Skeletal muscle tissue (tissue), 4 donors: Measurements from ENCODE around the gene CEACAM16. TPM values are rescaled to one million over a fixed set of nuclear protein-coding genes. Genes with fewer than 3 reads are reported as not detected.

Source experiments
- H3K27ac ChIP-seq: one replicate; pipeline ENCODE4 v1.7.0; 2013; ENCODE audit warnings: mild to moderate bottlenecking, low read depth, low read length, inconsistent platforms
- H3K27me3 ChIP-seq, 3 donors: one replicate each; pipeline ENCODE4 v1.7.0; 2013; ENCODE audit warnings: low read length in 3 of 3; ENCODE audit not compliant: control insufficient read depth in 3 of 3, insufficient read depth in 3 of 3
- H3K36me3 ChIP-seq, 3 donors: one replicate each; pipeline ENCODE4 v1.7.0; 2013; ENCODE audit warnings: low read length in 3 of 3; ENCODE audit not compliant: control insufficient read depth in 3 of 3, insufficient read depth in 3 of 3
- H3K4me1 ChIP-seq, 3 donors: one replicate each; pipeline ENCODE4 v1.7.0; 2013; ENCODE audit warnings: low read length in 3 of 3, mild to moderate bottlenecking in 3 of 3; ENCODE audit not compliant: control insufficient read depth in 3 of 3, insufficient read depth in 3 of 3
- H3K4me3 ChIP-seq, 3 donors: one replicate each; pipeline ENCODE4 v1.7.0; 2013; ENCODE audit warnings: low read length in 3 of 3
- H3K9ac ChIP-seq, 3 donors: one replicate each; pipeline ENCODE4 v1.7.0; 2013; ENCODE audit warnings: low read length in 3 of 3, mild to moderate bottlenecking in 3 of 3, moderate library complexity in 2 of 3, low read depth in 1 of 3
- H3K9me3 ChIP-seq, 3 donors: one replicate each; pipeline ENCODE4 v1.7.0; 2013; ENCODE audit warnings: low read length in 3 of 3; ENCODE audit not compliant: control insufficient read depth in 3 of 3
- total RNA-seq: library from RNA; depleted of rRNA; stranded (reverse); fragments of >200 nt; gene quantifications from one replicate; pipeline ENCODE4 v1.2.3, GENCODE V29; 2014
- donor health status: Osteomylitis.

Gene CEACAM16, protein sequence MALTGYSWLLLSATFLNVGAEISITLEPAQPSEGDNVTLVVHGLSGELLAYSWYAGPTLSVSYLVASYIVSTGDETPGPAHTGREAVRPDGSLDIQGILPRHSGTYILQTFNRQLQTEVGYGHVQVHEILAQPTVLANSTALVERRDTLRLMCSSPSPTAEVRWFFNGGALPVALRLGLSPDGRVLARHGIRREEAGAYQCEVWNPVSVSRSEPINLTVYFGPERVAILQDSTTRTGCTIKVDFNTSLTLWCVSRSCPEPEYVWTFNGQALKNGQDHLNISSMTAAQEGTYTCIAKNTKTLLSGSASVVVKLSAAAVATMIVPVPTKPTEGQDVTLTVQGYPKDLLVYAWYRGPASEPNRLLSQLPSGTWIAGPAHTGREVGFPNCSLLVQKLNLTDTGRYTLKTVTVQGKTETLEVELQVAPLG
- total RNA-seq: 1.0 TPM

DNA sequence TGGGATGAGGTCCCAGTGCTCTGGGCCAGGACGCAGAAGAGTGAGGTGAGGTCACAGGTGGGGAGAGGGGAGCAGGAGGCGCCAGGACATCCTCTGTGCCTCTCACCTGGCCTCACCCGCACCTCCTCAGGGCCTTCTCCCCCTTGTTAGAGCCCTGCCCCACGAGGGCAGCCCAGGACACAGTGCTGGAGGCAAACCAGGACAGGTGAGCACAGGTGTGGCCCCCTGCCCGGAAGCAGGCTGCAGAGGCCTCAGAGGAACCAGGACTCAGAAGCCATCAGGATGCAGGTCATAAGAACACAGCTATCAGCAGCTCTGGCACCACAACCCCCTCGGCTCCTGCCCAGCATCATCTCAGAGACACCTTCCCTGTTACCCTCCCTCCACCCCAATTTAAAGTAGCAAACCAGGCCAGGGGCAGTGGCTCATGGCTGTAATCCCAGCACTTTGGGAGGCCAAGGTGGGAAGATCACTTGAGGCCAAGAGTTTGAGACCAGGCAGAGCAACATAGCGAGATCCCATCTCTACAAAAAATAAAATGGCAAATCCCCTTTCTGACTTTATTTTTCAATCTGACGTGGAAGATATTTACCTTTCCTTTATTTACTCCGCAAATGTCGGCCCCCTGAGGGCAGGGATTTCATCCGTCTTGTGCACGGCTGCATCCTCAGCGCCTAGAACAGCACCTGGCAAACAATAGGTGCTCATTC lies at the start of gene CEACAM16:
TSS of gene CEACAM16 (plus strand) at position 660 of the 710 bp plus-strand sequence. CDS start 2,306 bp downstream, outside the sequence.
- no peak within 1 kb of the TSS for H3K9ac ChIP-seq
- no peak within 1 kb of the TSS for H3K27ac ChIP-seq
- H3K4me3 ChIP-seq: no peak within 1 kb of the TSS
- no peaks in the 10 kb centered on the region for H3K36me3 ChIP-seq
- peaks cover 0 to 4% (median 0%) of the 10 kb centered on the region in 3 donors for H3K27me3 ChIP-seq
- H3K4me1 ChIP-seq: peaks cover 0 to 7% (median 0%) of the 10 kb centered on the region in 3 donors
- H3K9me3 ChIP-seq: no peaks in the 10 kb centered on the region

DNA sequence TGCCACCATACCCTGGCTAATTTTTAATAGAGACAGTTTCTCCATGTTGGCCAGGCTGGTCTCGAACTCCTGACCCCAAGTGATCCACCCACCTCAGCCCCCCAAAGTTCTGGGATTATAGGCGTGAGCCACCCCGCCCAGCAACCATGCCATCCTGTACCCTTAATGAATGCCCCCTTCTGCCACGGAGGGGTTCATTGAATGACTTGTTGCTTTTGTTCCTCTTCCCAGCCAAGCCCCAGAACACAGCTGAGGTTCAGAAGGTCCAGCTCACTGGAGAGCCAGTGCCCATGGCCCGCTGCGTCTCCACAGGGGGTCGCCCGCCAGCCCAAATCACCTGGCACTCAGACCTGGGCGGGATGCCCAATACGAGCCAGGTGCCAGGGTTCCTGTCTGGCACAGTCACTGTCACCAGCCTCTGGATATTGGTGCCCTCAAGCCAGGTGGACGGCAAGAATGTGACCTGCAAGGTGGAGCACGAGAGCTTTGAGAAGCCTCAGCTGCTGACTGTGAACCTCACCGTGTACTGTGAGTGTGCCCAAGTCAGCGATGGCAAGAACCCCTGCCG lies 49.3 kb upstream of the CEACAM16 start:
- peak overlapping the region in 1 of 3 donors; percentile 25 for H3K9ac ChIP-seq
- no peaks in the 10 kb centered on the region for H3K9me3 ChIP-seq
- H3K36me3 ChIP-seq: peaks cover 33 to 34% (median 33%) of the 10 kb centered on the region in 3 donors
- H3K27me3 ChIP-seq: no peaks in the 10 kb centered on the region
- H3K4me3 ChIP-seq: no peak overlapping the region
- H3K4me1 ChIP-seq: peaks cover 23 to 58% (median 33%) of the 10 kb centered on the region in 3 donors
- H3K27ac ChIP-seq: peak overlapping the region; percentile 66

DNA sequence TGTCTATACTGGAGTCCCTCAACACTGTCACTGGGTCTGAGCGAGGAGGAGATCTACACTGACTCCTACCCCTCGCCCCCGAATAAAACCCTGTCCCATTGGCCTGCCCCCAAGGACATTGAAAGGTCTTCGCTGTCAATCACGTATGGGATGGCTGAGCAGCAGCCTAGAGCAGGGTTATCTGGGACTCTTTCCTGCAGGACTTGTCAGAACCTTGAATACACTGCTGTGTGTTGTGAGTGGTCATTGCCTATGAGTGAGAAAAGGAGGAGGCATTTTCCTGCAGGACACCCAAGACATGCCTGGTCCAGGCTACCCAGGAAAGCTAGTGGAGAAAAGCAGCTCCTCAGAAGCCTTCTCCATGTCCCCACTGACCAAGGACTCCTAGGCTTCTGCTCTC lies 45.6 kb upstream of the CEACAM16 start:
- Histone ChIP-seq H3K9ac (no peak overlapping the region), H3K36me3 (peaks cover 45 to 54% (median 50%) of the 10 kb centered on the region in 3 donors), H3K4me1 (peaks cover 11 to 30% (median 20%) of the 10 kb centered on the region in 3 donors)

DNA sequence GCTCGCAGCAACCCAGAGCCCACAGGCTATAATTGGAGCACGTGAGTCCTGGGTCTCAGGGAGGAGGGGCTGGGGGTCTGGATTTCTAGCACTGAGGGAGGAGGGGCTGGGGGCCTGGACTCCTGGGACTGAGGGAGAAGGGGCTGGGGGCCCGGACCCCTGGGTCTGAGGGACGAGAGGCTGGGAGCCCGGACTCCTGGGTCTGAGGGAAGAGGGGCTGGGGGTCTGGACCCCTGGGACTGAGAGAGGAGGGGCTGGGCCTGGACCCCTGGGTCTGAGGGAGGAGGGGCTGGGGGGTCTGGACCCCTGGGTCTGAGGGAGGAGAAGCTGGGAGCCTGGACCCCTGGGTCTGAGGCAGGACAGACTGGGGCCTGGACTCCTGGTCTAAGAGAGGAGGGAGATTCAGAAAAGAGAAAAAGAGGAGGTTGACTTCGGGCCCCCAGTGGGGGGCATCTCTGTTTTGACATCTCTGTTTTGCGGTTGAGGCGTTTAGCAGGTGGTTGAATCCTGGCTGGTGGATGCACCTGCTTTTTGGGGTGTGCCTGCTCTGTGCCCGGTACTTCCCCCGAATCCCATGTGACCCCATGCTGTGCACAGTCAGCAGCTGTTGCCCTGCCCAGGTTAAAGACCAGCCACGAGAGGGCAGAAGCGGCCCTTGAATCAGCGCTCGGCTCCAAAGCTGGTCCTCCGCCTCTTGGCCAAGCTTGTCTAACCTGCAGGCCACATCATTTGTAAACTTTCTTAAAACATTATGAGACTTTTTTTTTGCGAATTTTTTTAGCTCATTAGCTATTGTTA lies 44.8 kb upstream of the CEACAM16 start:
- peaks cover 50 to 61% (median 56%) of the 10 kb centered on the region in 3 donors for H3K36me3 ChIP-seq
- H3K27me3 ChIP-seq: no peaks in the 10 kb centered on the region
- H3K4me1 ChIP-seq: peaks cover 3 to 21% (median 11%) of the 10 kb centered on the region in 3 donors
- H3K9me3 ChIP-seq: no peaks in the 10 kb centered on the region
- no peak overlapping the region for H3K4me3 ChIP-seq
- H3K27ac ChIP-seq: no peak overlapping the region
- H3K9ac ChIP-seq: no peak overlapping the region

More for the DNA sequence above, 45.6 kb upstream of the CEACAM16 start:
- Histone ChIP-seq H3K27ac (no peak overlapping the region), H3K4me3 (no peak overlapping the region), H3K27me3 (no peaks in the 10 kb centered on the region), H3K9me3 (no peaks in the 10 kb centered on the region)

DNA sequence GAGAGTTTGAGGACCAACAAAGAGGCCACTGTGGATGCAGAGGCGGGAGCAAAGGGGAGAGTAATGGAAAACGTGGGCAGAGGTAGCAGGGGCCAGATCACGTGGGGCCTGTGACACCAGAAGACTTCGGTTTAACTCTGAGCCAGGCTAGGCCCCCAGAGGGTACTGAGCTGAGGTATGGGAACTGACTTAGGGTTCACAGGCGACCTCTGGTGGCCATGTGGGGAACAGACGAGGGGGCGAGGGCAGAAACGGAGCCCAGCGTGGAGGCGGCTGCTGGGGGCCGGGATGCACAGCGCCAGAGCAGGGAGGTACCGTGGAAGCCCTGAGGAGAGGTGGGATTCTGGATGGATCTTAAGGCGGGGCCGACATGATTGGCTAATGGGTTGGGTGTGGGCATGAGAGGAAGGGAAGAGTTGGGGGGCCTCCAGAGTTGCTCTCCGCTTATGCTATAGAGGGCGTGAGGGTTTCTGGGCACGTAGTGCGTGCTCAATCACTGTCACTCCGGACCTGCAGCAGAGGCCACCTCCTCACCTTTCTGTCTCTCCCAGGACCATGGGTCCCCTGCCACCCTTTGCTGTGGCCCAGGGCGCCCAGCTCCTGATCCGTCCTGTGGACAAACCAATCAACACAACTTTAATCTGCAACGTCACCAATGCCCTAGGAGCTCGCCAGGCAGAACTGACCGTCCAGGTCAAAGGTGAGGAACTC lies 41.6 kb upstream of the CEACAM16 start:
- no peak overlapping the region for H3K27ac ChIP-seq
- H3K9ac ChIP-seq: no peak overlapping the region
- H3K4me3 ChIP-seq: no peak overlapping the region
- H3K36me3 ChIP-seq: peaks cover 52 to 67% (median 60%) of the 10 kb centered on the region in 3 donors
- H3K9me3 ChIP-seq: no peaks in the 10 kb centered on the region
- H3K27me3 ChIP-seq: no peaks in the 10 kb centered on the region
- peaks cover 3 to 6% (median 6%) of the 10 kb centered on the region in 3 donors for H3K4me1 ChIP-seq

DNA sequence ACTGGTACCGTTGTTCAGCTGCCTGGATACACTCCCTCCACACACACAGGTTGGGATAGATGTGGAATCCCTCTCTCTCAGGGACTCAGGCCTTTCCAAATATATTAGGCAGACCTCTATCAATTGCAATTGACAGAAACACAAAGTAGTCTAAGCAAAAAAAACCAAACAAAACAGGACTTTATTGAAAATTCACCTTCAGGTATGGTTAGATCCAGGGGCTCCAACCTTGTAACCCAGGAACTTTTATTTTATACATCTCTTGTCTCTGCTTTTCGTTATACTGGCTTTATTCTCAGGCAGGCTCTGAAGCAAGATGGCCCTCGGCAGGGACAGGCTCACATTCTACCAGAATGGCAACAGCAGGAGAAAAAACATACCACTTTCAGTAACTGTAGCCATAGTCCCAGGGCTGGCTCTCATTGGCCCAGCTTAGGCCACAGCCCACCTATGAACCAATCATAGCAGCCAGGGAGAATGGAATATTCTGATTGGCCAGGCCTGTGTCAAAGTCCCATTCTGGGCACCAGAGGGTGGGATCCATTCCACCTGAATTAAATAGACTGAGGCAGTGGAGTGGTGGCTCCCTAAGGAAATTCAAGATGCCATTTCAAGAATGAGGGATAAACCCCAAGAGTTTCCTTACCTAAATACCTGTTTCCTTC lies 40.8 kb upstream of the CEACAM16 start:
- no peaks in the 10 kb centered on the region for H3K27me3 ChIP-seq
- H3K9ac ChIP-seq: no peak overlapping the region
- H3K36me3 ChIP-seq: peaks cover 55 to 71% (median 59%) of the 10 kb centered on the region in 3 donors
- peaks cover 6 to 10% (median 9%) of the 10 kb centered on the region in 3 donors for H3K4me1 ChIP-seq
- H3K27ac ChIP-seq: no peak overlapping the region
- no peaks in the 10 kb centered on the region for H3K9me3 ChIP-seq
- no peak overlapping the region for H3K4me3 ChIP-seq

DNA sequence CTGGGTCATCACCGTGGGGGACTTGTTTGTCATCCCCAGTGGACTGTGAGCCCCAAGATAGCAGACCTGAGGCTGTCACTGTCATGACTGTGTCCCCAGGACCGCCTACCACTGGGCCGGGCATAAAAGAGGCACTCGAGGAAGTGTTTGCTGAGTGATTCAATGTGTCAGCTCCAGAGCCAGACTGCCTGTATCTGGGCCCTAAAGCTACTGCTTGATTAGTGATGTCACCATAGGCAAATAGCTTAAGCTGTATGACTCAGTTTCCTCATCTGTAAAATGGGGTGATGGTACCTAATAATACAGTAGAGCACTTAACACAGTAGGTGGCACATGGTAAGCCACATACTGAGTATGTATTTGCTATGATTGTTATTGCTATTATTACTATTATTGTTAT lies 38.9 kb upstream of the CEACAM16 start:
- H3K36me3 ChIP-seq: peaks cover 50 to 61% (median 59%) of the 10 kb centered on the region in 3 donors
- peaks cover 3 to 14% (median 6%) of the 10 kb centered on the region in 3 donors for H3K4me1 ChIP-seq
- no peak overlapping the region for H3K27ac ChIP-seq
- no peak overlapping the region for H3K9ac ChIP-seq
- no peaks in the 10 kb centered on the region for H3K27me3 ChIP-seq
- H3K4me3 ChIP-seq: no peak overlapping the region
- H3K9me3 ChIP-seq: no peaks in the 10 kb centered on the region

DNA sequence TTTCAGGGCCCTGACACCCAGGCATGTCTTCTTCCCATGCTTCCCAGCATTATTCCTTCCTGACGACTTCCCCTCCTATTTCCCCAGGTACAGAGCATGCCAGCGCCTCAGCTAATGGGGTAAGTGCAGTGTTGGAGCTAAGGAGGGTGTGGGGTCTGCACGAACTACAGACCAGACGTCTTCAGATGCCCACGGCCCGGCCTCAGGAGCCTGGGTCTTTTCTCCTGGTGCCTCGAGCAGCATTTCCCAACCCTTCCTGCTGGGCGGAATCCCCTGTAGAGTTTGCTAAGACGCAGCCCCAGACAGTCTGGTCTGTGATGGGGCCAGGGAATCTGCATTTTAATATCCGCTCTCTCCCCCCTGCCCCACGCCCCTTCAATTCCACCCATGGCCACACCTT lies 37.7 kb upstream of the CEACAM16 start:
- Histone ChIP-seq H3K9ac (no peak overlapping the region), H3K36me3 (peaks cover 48 to 54% (median 50%) of the 10 kb centered on the region in 3 donors), H3K9me3 (no peaks in the 10 kb centered on the region), H3K27me3 (no peaks in the 10 kb centered on the region), H3K4me1 (peaks cover 3 to 14% (median 6%) of the 10 kb centered on the region in 3 donors), H3K27ac (no peak overlapping the region), H3K4me3 (no peak overlapping the region)
